ENCODE results near the gene CHST15.

CHST15 gene

DNA sequence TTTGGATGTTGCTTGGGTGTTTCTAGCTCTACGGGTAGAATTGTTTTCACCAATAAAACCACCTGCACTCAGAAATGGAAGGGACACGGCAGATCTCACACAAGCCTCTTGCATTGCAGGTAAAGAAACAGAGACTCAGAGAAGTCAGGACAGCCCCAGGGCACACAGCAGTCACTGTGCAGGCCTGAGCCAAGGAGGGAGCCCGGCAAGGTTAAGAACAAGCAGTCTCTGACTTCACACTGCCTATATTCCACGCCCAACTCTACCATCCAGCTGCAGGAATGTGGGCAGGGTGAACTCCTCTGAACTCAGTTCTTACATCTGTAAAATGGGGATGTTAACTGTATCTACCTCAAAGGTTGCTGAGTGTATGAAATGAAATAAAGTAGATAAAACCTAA lies 15.4 kb downstream of the CHST15 start:
- DNase-seq, result no peak

DNA sequence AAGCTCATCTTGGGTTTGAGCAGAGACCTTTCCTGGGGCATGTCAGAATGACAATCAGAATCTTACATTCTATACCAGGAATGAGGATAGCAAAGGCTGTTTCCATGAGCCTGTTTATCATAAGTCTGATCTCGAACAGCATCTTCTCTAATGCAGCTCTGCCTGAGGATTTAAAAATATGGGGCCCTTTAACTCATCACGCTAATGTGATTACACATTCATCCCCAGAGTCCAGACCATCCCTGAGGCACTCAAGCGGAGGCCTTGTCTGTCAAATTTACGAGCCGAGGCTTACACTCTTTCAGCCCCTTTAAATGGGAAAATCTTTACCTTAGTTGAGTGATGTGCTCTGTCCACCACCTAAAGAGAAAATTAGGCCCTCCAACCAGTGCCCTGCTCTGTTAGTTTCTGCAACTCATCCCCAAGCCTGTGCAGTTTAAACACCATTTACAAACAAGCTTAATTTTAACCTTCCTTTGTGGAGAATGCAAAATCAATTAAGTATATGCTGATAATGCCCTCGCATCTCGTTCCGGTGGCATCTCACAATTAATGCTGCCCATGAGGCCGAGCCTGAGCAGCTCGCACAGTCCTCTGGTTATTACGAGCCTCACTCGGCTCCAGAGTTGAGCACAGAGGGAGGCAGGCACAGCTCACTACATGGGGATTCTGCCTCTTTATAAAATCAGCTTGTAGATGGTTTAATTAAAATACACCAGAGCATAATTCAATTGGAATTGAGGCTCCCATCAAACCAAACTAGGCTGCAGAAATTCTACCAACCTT lies 16.0 kb downstream of the CHST15 start:
- no peak for DNase-seq

DNA sequence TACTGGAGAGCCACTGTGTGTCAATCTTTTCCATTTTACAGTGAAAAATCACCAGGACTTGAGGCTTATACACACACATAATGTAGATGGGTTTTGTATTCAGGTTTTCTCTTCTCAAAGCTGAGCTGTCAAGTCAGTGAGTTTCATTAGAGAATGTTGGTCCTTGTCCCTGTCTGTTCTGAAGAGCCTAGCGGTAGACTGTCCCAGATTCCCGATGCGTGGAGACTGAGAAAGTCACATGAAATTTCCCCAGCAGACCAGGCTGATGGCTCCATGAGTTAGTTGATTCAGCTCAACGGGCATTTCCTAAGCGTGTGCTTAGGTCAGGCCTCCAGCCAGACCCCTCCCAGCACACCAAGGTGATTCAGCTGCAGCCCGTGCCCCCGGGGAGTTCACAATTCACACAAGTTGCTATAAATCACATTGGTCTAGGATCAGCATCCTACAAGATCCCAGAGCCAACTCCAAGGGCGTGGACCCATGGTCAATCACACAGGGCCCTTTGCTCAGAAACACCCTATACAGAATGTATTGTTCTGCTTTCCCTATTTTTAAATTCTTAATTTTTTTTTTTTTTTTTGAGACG lies 17.2 kb downstream of the CHST15 start:
- no peak for DNase-seq

DNA sequence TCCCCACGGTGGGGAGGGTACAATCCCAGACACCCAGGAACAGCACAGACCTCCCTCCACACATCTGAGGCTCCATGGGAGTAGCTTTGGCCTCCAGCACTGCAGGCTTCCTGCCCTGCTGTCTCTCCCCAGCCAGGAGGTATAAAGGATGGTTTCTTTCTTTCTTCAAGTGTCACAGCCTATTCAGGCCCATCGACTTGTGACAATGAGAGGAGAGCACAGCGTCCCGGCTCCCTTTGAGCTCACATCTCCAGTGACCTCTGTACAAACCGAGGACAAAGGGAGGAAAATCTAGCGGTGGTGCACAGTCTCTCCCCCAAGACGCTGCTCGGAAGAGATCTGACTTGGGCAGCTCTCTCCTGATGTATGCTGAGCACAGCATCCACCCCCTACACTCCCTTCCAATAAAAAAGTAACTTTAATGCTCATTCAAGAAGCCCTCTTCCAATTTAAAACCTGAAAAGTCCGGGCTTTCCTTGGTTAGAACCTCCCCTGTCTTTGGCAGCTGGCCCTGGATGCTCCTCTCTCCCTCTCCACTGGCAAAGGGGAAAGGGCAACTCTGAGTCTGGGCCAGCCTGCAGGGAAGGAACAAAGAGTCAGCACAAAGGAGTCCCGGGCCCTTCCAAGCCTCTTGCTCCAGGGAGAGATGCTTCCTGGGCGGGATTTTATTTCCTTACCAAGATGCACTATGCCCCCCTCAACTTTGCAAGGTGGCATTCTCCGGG lies 18.0 kb downstream of the CHST15 start:
- no peak for DNase-seq

DNA sequence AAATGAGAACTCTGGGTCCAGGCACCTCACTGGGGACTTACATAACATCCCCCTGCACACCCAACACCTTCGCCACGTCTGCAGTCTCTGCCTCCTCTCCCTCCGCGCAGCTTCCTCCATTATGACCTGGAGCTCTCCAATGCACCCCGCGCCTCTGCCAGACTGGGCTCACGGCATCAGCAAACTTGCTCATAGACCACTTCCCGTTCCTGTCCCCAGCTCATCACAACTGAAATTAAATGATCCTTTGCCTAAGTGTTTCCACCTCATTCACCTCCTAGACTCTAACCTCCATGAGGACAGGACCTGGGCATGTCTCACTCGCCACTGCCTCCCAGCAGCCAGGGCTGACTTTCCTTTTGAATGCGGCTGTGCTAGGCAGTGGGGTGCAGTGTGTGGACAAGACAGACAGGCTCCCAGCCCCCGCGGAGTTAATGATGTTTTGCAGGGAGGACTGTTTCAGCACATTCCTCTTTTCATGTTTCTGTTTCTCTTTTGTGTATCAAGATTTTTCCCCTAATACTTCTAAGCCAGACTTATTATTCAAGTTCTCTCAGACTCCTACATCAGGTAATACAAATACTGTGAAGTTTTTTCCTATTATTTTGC lies 18.8 kb downstream of the CHST15 start:
- no peak for DNase-seq

DNA sequence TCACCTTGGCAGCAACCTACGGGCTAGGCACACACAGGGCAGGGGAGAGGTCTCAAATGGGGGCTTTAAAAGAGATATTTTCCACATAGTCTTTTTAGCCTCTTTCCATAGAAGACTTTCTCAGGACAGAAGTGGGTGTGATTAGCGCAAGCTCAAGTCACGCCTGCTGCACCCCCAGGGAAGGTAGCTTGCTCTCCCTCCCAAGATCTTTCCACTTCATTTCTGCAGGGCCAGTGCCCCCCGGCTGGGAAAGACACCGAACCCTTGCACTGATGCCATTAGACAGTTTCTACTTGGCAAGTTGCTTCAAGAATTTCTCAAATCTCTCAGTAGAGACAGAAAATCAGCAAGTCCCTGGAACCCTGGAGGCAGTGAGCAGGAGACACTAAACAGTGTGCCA lies 19.4 kb downstream of the CHST15 start:
- DNase-seq, result no peak

DNA sequence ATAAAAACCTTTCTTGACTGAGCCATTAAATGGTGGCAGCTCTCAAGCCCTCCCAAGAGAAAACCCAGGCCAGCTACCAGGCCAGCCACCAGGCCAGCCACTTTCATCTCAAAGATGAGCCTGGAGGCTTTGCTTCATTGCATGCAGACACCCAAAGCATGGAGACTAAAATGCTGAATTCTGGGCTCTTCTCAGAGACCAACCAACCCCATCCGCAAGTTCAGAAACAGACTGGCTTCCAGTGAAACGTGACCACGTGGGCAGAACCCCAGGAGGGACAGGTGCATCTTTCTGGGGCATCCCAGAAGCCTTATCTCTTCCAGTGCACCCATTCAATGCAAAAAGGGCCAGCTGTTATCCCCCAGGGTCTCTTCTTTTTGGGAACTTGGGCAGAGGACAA lies 20.9 kb downstream of the CHST15 start:
- DNase-seq, result no peak

DNA sequence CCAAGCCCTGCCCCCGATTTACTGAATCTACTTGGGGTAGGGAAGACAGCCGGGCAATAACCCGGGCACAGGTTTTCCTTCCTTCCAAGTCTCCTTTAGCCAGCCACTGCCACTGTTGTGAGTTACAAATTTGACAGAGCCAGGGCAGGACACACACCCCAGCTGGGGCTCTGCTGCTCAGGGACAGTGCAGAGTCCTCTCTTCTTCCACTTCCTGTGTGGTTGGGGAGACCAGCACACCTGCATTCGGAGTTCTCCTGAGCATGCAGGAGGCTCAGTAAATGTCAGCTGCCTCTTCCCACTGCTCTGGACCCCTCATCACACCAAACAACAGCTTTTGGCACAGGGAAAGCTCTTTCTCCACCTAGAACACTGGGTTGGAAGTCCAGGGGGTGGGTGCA lies 21.3 kb downstream of the CHST15 start:
- no peak for DNase-seq

DNA sequence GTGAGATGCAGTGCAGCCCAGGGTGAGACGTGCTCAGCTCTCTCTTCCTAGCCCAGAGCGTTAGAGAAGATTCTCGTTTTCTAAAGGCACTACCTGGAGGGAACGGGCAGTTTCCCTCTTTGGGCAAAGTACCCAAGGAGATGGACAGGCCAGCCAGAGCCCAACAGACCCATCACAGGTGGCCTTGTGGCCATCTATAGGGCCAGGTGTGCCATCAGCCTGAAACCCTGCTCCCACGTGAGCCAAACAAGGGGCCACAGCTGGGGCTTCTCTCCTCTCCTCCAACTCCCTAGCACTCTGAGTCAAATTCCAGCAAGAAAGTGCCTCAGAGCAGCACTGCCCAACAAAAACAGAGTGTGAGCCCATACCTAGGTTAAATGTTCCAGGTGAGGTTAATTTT lies 22.3 kb downstream of the CHST15 start:
- no peak for DNase-seq

DNA sequence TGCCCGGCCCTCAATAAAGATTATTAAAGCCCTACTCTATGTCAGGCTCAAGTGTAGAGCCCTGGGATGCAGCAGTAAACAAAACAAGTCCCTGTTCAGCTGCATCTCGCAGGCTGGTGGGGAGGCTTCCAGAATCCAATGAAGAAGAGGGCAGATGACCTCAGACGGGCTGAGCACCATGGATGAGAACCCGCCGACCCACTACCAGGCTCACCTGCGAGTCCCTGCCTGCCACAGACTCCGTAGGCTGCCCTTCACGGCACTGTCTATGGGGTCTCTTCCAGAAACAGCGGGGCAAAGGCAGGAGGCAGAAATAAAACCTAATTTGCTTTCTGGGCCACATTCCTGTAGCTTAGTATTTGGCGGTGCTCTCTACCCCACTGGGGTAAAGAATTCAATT lies 22.7 kb downstream of the CHST15 start:
- no peak for DNase-seq

DNA sequence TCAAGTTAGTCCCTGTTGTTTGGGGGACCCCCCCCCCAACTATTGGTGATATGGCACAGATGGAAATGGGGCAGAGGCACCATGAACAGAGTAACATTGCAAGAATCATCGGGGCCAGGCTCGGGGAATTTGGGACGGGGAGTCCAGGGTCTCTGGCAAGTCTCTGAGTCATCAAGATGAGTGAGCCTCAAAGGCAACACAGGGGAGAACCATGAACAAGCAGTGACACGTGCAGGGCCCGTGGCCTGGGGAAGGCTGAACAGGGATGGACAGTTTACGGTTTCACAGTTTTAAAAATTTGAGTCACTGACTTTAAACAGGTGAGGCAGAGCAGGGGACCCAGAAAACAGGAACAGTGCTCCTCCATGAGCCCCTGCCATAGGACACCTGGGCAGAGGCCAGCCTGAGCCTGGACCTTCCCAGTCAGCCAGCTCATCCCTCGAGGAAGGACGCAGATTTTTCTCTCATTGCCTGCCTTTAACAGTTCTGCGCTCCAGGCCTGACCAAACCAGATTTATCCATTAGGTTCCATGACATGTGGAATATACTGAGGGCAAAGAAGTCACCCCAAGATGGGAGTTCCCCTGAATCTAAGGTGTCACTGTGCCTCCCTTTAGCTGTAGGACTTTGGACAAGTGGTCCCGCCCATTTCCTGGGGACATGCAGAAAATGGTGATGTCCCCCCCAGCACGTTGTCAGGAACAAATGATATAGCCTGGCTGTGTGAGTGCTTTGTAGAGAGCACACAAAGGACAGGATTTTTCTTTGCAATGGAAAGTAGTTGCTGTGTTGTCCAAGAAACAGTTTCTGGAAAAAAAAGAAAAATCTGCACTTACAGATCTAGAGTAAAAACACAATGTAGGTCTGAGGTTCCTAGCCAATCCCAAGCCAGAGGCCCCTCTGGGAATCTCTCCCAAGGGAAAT lies 23.8 kb downstream of the CHST15 start:
- no peak for DNase-seq

DNA sequence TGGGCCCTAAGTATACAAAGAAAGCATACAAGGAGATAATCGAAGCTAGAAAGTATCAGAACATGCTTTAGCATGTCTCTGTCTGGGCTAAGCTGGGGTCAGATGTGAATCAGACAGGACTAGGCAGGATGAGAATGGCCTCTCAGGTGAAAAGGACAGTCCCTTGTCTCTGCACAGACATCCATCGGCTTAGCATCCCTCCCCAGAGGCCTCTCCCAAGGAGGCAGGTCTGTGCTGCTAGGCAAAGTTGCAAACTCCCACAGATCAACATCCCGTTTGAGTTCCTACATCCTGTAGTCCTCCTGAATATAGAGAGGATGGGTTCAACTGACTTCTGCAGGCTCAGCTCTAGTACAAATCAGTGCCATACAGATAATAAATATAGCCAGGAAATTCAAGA lies 24.5 kb downstream of the CHST15 start:
- DNase-seq, result no peak

DNA sequence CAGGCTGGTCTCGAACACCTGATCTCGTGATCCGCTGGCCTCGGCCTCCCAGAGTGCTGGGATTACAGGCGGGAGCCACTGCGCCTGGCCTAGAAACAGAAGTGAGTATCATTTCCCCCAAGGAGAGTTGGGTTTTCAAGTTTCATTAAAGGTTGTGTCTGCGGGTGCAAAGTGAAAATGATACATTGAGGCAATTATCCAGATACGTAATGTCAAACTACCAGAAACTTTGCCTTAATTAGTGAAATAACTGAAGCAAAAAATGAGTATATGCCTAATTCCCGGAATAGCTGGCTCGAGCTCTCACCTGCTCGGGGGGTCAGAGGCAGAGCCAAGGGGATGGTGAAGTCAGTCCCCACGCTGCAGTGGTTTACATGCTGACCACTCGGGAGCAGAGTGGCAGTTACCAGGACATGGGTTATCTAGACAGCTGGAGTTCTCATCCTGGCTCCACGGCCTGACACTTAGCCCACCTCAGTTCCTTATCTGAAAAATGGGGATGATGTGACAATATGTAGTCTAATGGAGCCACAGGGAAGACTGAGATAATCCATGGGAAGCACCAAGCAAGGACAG lies 25.5 kb downstream of the CHST15 start:
- no peak for DNase-seq

DNA sequence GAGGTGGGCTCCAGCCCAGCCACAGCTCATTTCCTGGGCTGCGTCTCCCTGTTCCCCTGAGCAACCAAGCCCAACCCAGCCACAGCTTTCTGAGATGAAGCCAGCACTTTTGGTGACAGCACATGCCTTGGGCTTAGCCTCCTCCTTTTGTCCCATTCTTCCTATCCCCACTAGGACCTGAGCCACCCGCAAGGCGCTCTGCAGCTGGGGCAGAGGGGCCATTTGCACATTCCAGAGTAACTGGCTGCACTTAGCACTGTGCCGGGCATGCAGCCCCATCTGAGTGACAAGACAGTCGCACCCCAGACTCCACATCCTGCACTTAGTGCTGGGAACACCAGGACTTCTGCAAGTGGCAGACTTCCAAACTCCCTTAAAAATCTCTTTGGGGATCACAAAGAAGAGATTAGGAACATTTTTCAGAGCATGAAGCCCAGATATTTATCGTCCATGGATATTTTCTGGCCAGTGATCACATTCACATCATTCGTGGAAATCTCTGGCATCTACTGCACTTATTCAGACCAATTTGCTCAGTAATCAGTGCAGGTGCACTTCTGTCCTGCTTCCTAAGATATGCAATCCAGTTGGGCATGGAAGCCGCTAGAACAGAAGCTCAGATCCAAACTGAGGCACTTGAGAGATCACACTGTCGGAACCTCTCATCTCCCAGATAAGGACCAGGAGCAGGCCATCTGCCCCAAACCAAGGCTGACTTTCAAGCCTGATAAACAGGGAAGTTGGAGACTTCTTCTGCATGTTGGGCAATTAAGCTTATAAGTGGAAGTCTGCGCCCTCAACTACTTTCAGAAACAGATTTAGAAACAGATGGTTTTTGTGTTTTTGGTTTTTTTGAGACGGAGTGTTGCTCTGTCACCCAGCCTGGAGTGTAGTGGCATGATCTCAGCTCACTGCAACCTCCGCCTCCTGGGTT lies 26.4 kb downstream of the CHST15 start:
- no peak for DNase-seq

DNA sequence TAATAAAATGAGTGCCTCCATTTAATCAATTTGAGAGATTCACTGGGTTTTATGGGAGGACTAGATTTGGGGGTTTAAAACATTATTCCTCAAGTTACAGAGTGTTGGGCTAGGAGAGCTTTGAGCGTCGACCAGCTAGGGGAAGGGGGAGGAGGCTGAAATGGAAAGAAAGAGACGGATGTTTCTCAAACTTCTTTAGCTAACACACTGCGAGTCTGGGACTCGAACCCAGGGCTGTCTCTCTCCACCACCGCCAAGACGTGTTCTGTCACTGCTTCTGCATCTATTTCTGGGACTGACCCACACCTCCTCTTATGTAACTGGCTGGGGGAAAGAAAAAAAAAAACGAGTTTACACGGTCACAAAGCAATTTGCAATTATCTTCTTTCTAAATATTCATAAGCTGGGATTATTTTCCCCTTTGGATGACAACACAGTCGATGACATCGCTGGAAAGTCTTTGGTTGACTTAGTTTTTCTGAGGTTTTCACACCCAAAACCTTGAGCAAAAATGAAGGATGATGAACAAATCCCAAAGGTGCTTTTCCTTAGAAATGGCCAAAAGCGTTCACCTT lies 27.2 kb downstream of the CHST15 start:
- DNase-seq, result no peak

DNA sequence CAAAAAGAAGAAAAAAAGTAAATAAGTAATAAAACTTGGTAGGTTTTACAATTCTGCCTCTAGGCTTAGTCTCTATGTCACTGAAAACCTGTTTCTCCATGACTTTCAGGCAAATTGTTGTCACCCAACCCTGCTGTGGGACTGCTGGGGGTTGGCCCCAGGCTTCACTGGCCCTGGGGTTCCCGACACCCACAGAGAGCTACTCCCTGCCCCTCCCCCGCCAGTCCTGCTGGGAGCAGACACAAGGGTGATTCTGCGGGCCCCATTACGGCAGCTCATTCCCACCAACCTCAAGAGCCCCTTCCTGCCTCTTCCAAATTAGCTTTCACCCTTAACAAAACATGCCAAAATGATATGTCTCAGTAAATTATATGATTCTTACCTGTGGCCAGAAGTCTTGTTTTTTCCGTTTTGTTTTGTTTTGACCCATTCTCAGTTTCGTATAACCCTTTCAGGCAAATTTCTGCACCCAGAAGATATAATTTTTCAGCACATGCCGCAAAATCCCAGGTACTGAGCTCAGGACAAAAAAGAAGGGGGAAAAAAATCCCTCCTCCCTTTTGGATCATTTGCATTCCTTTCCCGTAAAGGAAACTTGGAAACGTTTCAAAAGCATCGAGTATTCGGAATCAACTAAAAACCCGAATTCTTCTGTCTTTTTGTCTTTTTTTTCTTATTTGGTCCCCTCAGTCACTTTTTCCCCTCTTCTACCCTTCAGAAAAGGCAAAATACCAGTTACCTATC lies 27.8 kb downstream of the CHST15 start:
- DNase-seq, result no peak

DNA sequence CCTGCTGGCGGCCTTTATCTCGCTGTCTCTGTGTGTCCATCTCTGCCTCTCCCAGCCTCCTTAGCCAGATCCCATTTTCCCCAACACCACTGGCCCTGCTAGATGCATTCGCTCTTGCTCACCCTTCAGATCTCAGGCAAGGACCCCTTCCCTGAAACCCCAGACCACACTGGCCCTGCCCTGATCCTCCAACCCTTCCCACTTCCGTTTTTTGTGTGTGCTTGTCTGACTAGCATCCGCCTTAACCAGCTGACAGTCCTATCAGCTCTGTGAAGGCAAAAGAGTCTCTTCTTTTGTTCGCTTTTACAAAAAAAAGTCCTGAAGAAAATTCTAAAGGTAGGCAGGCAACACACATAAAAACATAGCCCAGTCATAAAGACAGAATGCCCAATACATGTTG lies 28.7 kb downstream of the CHST15 start:
- DNase-seq, result no peak

DNA sequence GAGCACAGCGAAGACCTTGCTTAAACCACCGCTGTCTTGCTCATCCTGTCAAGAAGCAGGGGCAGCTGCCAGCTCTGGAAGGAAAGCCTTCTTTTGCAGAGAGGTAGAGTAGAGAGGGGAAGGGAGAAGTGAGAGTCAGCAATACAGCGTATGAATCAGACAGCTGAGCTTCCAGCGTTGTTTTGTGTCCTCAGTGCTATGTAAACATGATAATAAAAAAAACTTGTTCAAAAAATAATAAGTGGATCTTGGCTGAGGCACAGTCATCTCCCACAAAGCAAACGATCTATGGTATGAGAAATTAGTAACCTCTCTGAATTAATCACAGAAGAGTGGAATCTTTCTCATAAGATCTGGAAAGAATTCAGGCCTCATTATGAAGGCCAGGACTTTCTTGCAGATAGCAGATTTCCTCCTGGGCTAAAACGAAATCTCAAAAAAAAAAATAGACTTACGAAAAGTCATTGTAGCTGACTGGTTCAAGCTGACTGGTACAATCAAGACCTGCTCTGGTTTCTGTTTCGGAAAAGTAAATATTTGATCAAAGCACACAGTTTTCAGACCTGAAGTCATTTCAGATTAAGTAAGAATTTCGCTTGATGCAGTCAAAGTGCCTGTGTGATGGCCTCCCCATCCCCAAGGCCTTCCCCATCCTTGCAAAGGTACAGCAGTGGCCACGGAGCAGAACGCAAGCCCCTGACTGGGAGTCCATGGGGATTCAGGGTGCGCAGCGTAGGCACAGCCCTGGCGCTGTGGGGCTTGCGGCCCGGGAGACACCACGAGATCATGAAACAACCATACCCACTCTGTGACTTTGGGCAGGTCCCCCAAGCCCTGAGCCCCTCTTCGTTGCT lies 29.4 kb downstream of the CHST15 start:
- no peak for DNase-seq

DNA sequence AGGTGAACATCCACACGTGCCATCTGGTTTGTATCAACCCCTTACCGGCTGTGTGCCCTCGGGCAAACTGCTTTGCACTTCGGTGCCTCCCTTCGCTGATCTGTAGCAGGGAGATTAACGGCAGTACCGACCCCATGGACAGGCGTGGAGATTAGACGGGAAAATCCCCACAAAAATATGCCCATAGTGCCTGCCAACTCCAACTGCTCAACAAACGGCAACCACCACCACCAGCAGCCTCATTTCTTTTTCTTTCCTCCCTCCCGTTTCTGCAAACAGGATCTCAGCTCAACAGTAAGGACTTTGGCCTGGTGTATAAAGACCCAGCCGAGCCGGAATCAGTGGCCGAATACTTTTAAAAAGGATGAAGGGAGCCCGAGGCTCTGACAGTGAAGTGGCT lies 31.0 kb downstream of the CHST15 start:
- DNase-seq, result no peak
